Activated CD4-positive, alpha-beta T cell treated with anti-CD3 and anti-CD28 coated beads for 4 hours (primary cell): Measurements from ENCODE around the gene RGS18.
"Not testable (repeated sequence)": the region's sequence is repeated elsewhere in the genome, so short reads cannot be mapped to it uniquely, and the experiment has no call there.

Source experiments
- DNase-seq, 2 donors: peaks; one replicate each; pipeline ENCODE4 v3.0.0-alpha.2; 2020

RGS18 gene

GRCh38 chr1:192158181-192158580 is at the start of gene RGS18:
RGS18 (plus strand) TSS chr1:192158462; CDS start chr1:192158638, 176 bp downstream.
- DNase-seq: no peak

GRCh38 chr1:192109576-192109975 is 48.7 kb upstream of the RGS18 start:
- no peak for DNase-seq

- DNase-seq: no peak
These were observed 43.3 kb upstream of the RGS18 start for GRCh38 chr1:192115000-192115399.

- no peak for DNase-seq
These were observed 39.3 kb upstream of the RGS18 start for GRCh38 chr1:192118881-192119405.

GRCh38 chr1:192119701-192120100 is 38.6 kb upstream of the RGS18 start:
- no peak for DNase-seq

- DNase-seq: no peak
These were observed 35.6 kb upstream of the RGS18 start for GRCh38 chr1:192122668-192123067.

- no peak for DNase-seq
These were observed 35.0 kb upstream of the RGS18 start for GRCh38 chr1:192123212-192123611.

- DNase-seq: no peak
These were observed 32.1 kb upstream of the RGS18 start for GRCh38 chr1:192126030-192126619.

- no peak for DNase-seq
These were observed 28.1 kb upstream of the RGS18 start for GRCh38 chr1:192130175-192130574.

- DNase-seq: not testable (repeated sequence)
These were observed 27.4 kb upstream of the RGS18 start for GRCh38 chr1:192130865-192131264.

- DNase-seq: no peak
These were observed 26.3 kb upstream of the RGS18 start for GRCh38 chr1:192131914-192132313.

GRCh38 chr1:192133350-192133926 is 24.8 kb upstream of the RGS18 start:
- no peak for DNase-seq

GRCh38 chr1:192140382-192140781 is 17.9 kb upstream of the RGS18 start:
- DNase-seq: no peak

GRCh38 chr1:192147221-192147620 is 11.0 kb upstream of the RGS18 start:
- no peak for DNase-seq

- DNase-seq: no peak
These were observed 10.6 kb upstream of the RGS18 start for GRCh38 chr1:192147696-192148095.

GRCh38 chr1:192151176-192151575 is 7.1 kb upstream of the RGS18 start:
- DNase-seq: no peak

GRCh38 chr1:192153276-192153675 is 5.0 kb upstream of the RGS18 start:
- DNase-seq: no peak

GRCh38 chr1:192157067-192157466 is 1.2 kb upstream of the RGS18 start:
- no peak for DNase-seq

- DNase-seq: no peak
These were observed 752 bp downstream of the RGS18 start for GRCh38 chr1:192159014-192159413.

- DNase-seq: no peak
These were observed 1.5 kb downstream of the RGS18 start for GRCh38 chr1:192159781-192160180.

- DNase-seq: no peak
These were observed 1.9 kb downstream of the RGS18 start for GRCh38 chr1:192160196-192160595.

- DNase-seq: no peak
These were observed 3.7 kb downstream of the RGS18 start for GRCh38 chr1:192161976-192162375.

- DNase-seq: no peak
These were observed 4.1 kb downstream of the RGS18 start for GRCh38 chr1:192162376-192162775.

- DNase-seq: not testable (repeated sequence)
These were observed 6.7 kb downstream of the RGS18 start for GRCh38 chr1:192165002-192165401.

- DNase-seq: no peak
These were observed 8.7 kb downstream of the RGS18 start for GRCh38 chr1:192167011-192167410.
